Panc1 (cell line): ENCODE measurements around the gene TANGO6. TPM values are rescaled to one million over a fixed set of nuclear protein-coding genes. Genes with fewer than 3 reads are reported as not detected.
A peak's percentile ranks its signal among the peaks of the same experiment; 100 is the strongest.

Source experiments
- ATAC-seq: fragments of 200-7000 bp; cut with Tn5 transposase; 2 replicates; pipeline ENCODE4 v1.9.1; 2020; ENCODE audit warnings: mild to moderate bottlenecking, moderate library complexity
- BruUV-seq: library from RNA; stranded (reverse); fragments of 400-500 nt; replicated peaks from 2 replicates; lab custom pipeline; 2021; lab: Mats Ljungman, UMichigan
- CTCF ChIA-PET: fragments of 300-600 bp; sonication (Branson Sonifier 250); formaldehyde crosslinking; loops from one replicate; lab custom pipeline; 2022; ENCODE audit warnings: antibody characterized with exemption; lab: Charles Lee
- POLR2A ChIA-PET: fragments of 300-600 bp; sonication (Branson Sonifier 250); formaldehyde crosslinking; loops from one replicate; lab custom pipeline; 2022; ENCODE audit warnings: antibody characterized with exemption; lab: Charles Lee
- DNase-seq: peaks from one replicate; pipeline ENCODE4 v3.0.0-alpha.2; 2010; ENCODE audit warnings: low read depth, low spot score
- H3K27ac ChIP-seq: 2 replicates; pipeline ENCODE4 v1.5.1; 2011; ENCODE audit warnings: mild to moderate bottlenecking, low read length, inconsistent platforms
- H3K27me3 ChIP-seq: fragments of 200-500 bp; sonication (Bioruptor generic); 2 replicates; pipeline ENCODE4 v1.6.0; 2014; ENCODE audit warnings: low read length, inconsistent platforms; ENCODE audit not compliant: control insufficient read depth, insufficient read depth
- H3K36me3 ChIP-seq: fragments of 200-500 bp; sonication (Bioruptor generic); 2 replicates; pipeline ENCODE4 v1.5.1; 2014; ENCODE audit warnings: inconsistent platforms, mild to moderate bottlenecking, low read length, moderate library complexity; ENCODE audit not compliant: control insufficient read depth, insufficient read depth
- H3K4me1 ChIP-seq: 2 replicates; pipeline ENCODE4 v1.5.1; 2011; ENCODE audit warnings: inconsistent platforms, mild to moderate bottlenecking, low read length, moderate library complexity; ENCODE audit not compliant: control insufficient read depth, insufficient read depth
- H3K4me3 ChIP-seq, 2 experiments: 2 replicates each; pipeline ENCODE4 v1.5.1; 2011 to 2012; ENCODE audit warnings: low read depth in 2 of 2, low read length in 2 of 2, mild to moderate bottlenecking in 2 of 2, inconsistent platforms in 1 of 2, moderate library complexity in 1 of 2
- H3K9me3 ChIP-seq: fragments of 200-500 bp; sonication (Bioruptor generic); 2 replicates; pipeline ENCODE4 v1.5.1; 2014; ENCODE audit warnings: low read depth, mild to moderate bottlenecking, inconsistent platforms, low read length, moderate library complexity; ENCODE audit not compliant: control insufficient read depth, insufficient read depth
- CTCF ChIP-seq: fragments of 450-650 bp; IDR thresholded peaks from 2 replicates; pipeline ENCODE4 v1.5.1; 2017; ENCODE audit warnings: mild to moderate bottlenecking
- POLR2AphosphoS5 ChIP-seq: IDR thresholded peaks from 2 replicates; pipeline ENCODE4 v1.6.1; 2012; ENCODE audit warnings: mild to moderate bottlenecking, low read depth, low read length, moderate library complexity
- REST ChIP-seq, 2 experiments: IDR thresholded peaks; 2 replicates each; pipeline ENCODE4 v1.6.1; 2011 to 2012; ENCODE audit warnings: low read depth in 2 of 2, control low read depth in 1 of 2, low read length in 1 of 2, mild to moderate bottlenecking in 1 of 2, moderate library complexity in 1 of 2; ENCODE audit not compliant: insufficient read depth in 1 of 2
- SIN3A ChIP-seq: IDR thresholded peaks from 2 replicates; pipeline ENCODE4 v1.6.1; 2012; ENCODE audit warnings: low read depth, mild to moderate bottlenecking, low read length, moderate library complexity, borderline replicate concordance; ENCODE audit not compliant: insufficient read depth
- TCF7L2 ChIP-seq: IDR thresholded peaks from 2 replicates; pipeline ENCODE4 v1.6.1; 2011; ENCODE audit warnings: mild to moderate bottlenecking, low read depth, low read length, inconsistent platforms
- in situ Hi-C: cut with HindIII; loops from 2 replicates; pipeline ENCODE4 v1.10.0; 2016; ENCODE audit warnings: low sequenced_read_pairs, low pct_unique_long_range_greater_than_20kb
- intact Hi-C: fragments of 100-400 bp; cut with micrococcal nuclease; formaldehyde crosslinking; loops from one replicate; pipeline ENCODE4 v1.10.0; 2022; ENCODE audit not compliant: unreplicated experiment
- total RNA-seq: library from RNA; stranded (reverse); gene quantifications from one replicate; pipeline ENCODE4 v1.2.1, GENCODE V29; 2021; ENCODE audit not compliant: unreplicated experiment

Gene TANGO6
- total RNA-seq, 1 experiment from 2014 or later = 11.0 TPM

GRCh38 chr16:69089091-69089910 is 246.0 kb downstream of the TANGO6 start:
- DNase-seq (no peak), ATAC-seq (peak; percentile 90)
- POLR2A ChIA-PET = no interaction called here
- no peak overlapping the region for H3K27ac ChIP-seq
- no TSS peak for BruUV-seq
- no peak overlapping the region for H3K4me3 ChIP-seq
- intact Hi-C loops (no loop called here), in situ Hi-C loops (no loop called here)
- no peaks in the 10 kb centered on the region for H3K27me3 ChIP-seq
- CTCF ChIA-PET = no interaction called here
- no peaks in the 10 kb centered on the region for H3K9me3 ChIP-seq
- H3K36me3 ChIP-seq = no peaks in the 10 kb centered on the region
- TF ChIP-seq REST (IDR thresholded peaks at IDR 0.05; ENCODE audit: insufficient read depth in 1 of 2, low read depth in 2 of 2, low read length in 1 of 2) (no peak), POLR2AphosphoS5 (no peak), TCF7L2 (no peak), CTCF (no peak), SIN3A (no peak)
- H3K4me1 ChIP-seq = peaks cover 13% of the 10 kb centered on the region; the same call in 1 of the 2 replicates

GRCh38 chr16:69093974-69094373 is 250.6 kb downstream of the TANGO6 start:
- Histone ChIP-seq H3K36me3 (no peaks in the 10 kb centered on the region), H3K27me3 (no peaks in the 10 kb centered on the region), H3K9me3 (no peaks in the 10 kb centered on the region), H3K4me3 (no peak overlapping the region), H3K4me1 (peaks cover 12% of the 10 kb centered on the region; the same call in 1 of the 2 replicates), H3K27ac (no peak overlapping the region)
- CTCF ChIA-PET = no interaction called here
- no peak for DNase-seq
- intact Hi-C loops = no loop called here
- BruUV-seq = no TSS peak
- no peak for ATAC-seq
- POLR2A ChIA-PET = interaction anchor here (0.6 kb wide), 1 partner anchor 27 kb away, joined by 3 read pairs; no protein-coding TSS in a partner anchor
- in situ Hi-C loops = no loop called here
- TF ChIP-seq SIN3A (no peak), TCF7L2 (no peak), CTCF (no peak), POLR2AphosphoS5 (no peak), REST (IDR thresholded peaks at IDR 0.05; ENCODE audit: insufficient read depth in 1 of 2, low read depth in 2 of 2, low read length in 1 of 2) (no peak)
